GM19372 (cell line): Measurements from ENCODE around the gene TCERG1.

ENCODE experiments used
- ATAC-seq: cut with Tn5 transposase; IDR thresholded peaks from one replicate; pipeline ENCODE4 v1.9.1; 2021; ENCODE audit warnings: mild to moderate bottlenecking, low read depth, moderate library complexity; ENCODE audit not compliant: unreplicated experiment

The TCERG1 gene

GRCh38 chr5:146446861-146447733 is at the start of gene TCERG1:
TSS of gene TCERG1 (plus strand) at chr5:146447333. CDS start at chr5:146447350, 17 bp downstream.
- ATAC-seq, result peak; percentile 91

- ATAC-seq, result no peak
Measured at GRCh38 chr5:146398826-146399225, 48.3 kb upstream of the TCERG1 start.

- ATAC-seq, result no peak
Measured at GRCh38 chr5:146399481-146399880, 47.7 kb upstream of the TCERG1 start.

GRCh38 chr5:146400201-146400600 is 46.9 kb upstream of the TCERG1 start:
- no peak for ATAC-seq

- no peak for ATAC-seq
Measured at GRCh38 chr5:146401021-146401420, 46.1 kb upstream of the TCERG1 start.

GRCh38 chr5:146402949-146403348 is 44.2 kb upstream of the TCERG1 start:
- no peak for ATAC-seq

- ATAC-seq, result no peak
Measured at GRCh38 chr5:146409054-146409671, 38.0 kb upstream of the TCERG1 start.

- no peak for ATAC-seq
Measured at GRCh38 chr5:146410272-146410671, 36.9 kb upstream of the TCERG1 start.

- ATAC-seq, result no peak
Measured at GRCh38 chr5:146419696-146420095, 27.4 kb upstream of the TCERG1 start.

GRCh38 chr5:146425023-146425422 is 22.1 kb upstream of the TCERG1 start:
- no peak for ATAC-seq

- no peak for ATAC-seq
Measured at GRCh38 chr5:146426305-146426704, 20.8 kb upstream of the TCERG1 start.

- peak; percentile 86 for ATAC-seq
Measured at GRCh38 chr5:146426853-146427618, 20.1 kb upstream of the TCERG1 start.

- ATAC-seq, result no peak
Measured at GRCh38 chr5:146427619-146427997, 19.5 kb upstream of the TCERG1 start.

GRCh38 chr5:146428658-146429057 is 18.5 kb upstream of the TCERG1 start:
- no peak for ATAC-seq

GRCh38 chr5:146440353-146440752 is 6.8 kb upstream of the TCERG1 start:
- no peak for ATAC-seq

- ATAC-seq, result no peak
Measured at GRCh38 chr5:146440870-146441495, 6.2 kb upstream of the TCERG1 start.

- no peak for ATAC-seq
Measured at GRCh38 chr5:146441896-146442295, 5.2 kb upstream of the TCERG1 start.

- ATAC-seq, result peak; percentile 15
Measured at GRCh38 chr5:146447734-146448380, 724 bp downstream of the TCERG1 start.

GRCh38 chr5:146448783-146449519 is 1.8 kb downstream of the TCERG1 start:
- ATAC-seq, result no peak

- no peak for ATAC-seq
Measured at GRCh38 chr5:146450002-146450401, 2.9 kb downstream of the TCERG1 start.
